CD14-positive monocyte (primary cell): Measurements from ENCODE around the gene CAMKV. TPM values are rescaled to one million over a fixed set of nuclear protein-coding genes. Genes with fewer than 3 reads are reported as not detected.

ENCODE experiments used
- DNase-seq, 3 donors: peaks; one replicate each; pipeline ENCODE4 v3.0.0-alpha.2; 2011 to 2022
- H2AFZ ChIP-seq: 2 replicates; pipeline ENCODE4 v1.6.0; 2012; ENCODE audit warnings: mild to moderate bottlenecking, low read depth, low read length, inconsistent platforms; ENCODE audit not compliant: insufficient read depth, poor library complexity, severe bottlenecking
- H3K27ac ChIP-seq, 2 donors: 1 replicate in 1 of 2; 2 replicates in 1 of 2; pipeline ENCODE4 v1.5.1; 2012 to 2013; ENCODE audit warnings: low read length in 2 of 2, control low read depth in 1 of 2, inconsistent platforms in 1 of 2, low read depth in 1 of 2, mild to moderate bottlenecking in 1 of 2
- H3K27me3 ChIP-seq, 2 donors: one replicate each; pipeline versions ENCODE4 v1.6.0 to v1.6.1; 2011 to 2013; ENCODE audit warnings: low read length in 2 of 2; ENCODE audit not compliant: control insufficient read depth in 2 of 2, insufficient read depth in 2 of 2
- H3K36me3 ChIP-seq, 2 donors: replicated peaks in 1 of 2; 1 replicate in 1 of 2; 2 replicates in 1 of 2; pipeline versions ENCODE4 v1.5.1 to v1.6.1; 2012 to 2013; ENCODE audit warnings: low read length in 2 of 2, control low read depth in 1 of 2, inconsistent platforms in 1 of 2, mild to moderate bottlenecking in 1 of 2; ENCODE audit not compliant: insufficient read depth in 2 of 2, control insufficient read depth in 1 of 2
- H3K4me1 ChIP-seq, 2 donors: 1 replicate in 1 of 2; 2 replicates in 1 of 2; pipeline versions ENCODE4 v1.5.1 to v1.6.1; 2012 to 2013; ENCODE audit warnings: low read length in 2 of 2, control low read depth in 1 of 2, inconsistent platforms in 1 of 2, mild to moderate bottlenecking in 1 of 2, moderate library complexity in 1 of 2; ENCODE audit not compliant: insufficient read depth in 2 of 2, control insufficient read depth in 1 of 2
- H3K4me2 ChIP-seq: replicated peaks from 2 replicates; pipeline ENCODE3; 2012; ENCODE audit warnings: low read length, moderate library complexity, mild to moderate bottlenecking; ENCODE audit not compliant: poor library complexity, severe bottlenecking; ENCODE audit errors: extremely low read depth
- H3K4me3 ChIP-seq, 3 experiments: fragments of 200-600 bp in 1 of 3; sonication (generic) in 1 of 3; replicated peaks in 1 of 3; 1 replicate in 2 of 3; 2 replicates in 1 of 3; pipeline ENCODE4 v1.5.1; 2011 to 2013; ENCODE audit warnings: low read length in 3 of 3, mild to moderate bottlenecking in 3 of 3, control low read depth in 2 of 3, low read depth in 2 of 3, inconsistent platforms in 1 of 3, moderate library complexity in 1 of 3
- H3K79me2 ChIP-seq: 2 replicates; pipeline ENCODE4 v1.6.0; 2012; ENCODE audit warnings: mild to moderate bottlenecking, control low read depth, inconsistent platforms, low read length, moderate library complexity; ENCODE audit not compliant: insufficient read depth
- H3K9ac ChIP-seq: 2 replicates; pipeline ENCODE4 v1.6.0; 2017; ENCODE audit warnings: low read length, mild to moderate bottlenecking; ENCODE audit not compliant: insufficient read depth, poor library complexity, severe bottlenecking
- H3K9me3 ChIP-seq, 2 donors: replicated peaks in 1 of 2; 1 replicate in 1 of 2; 2 replicates in 1 of 2; pipeline versions ENCODE4 v1.5.1 to v1.6.1; 2012 to 2013; ENCODE audit warnings: low read length in 2 of 2, control low read depth in 1 of 2; ENCODE audit not compliant: control insufficient read depth in 1 of 2, insufficient read depth in 1 of 2
- H4K20me1 ChIP-seq: 2 replicates; pipeline ENCODE4 v1.6.0; 2012; ENCODE audit warnings: mild to moderate bottlenecking, low read length, control low read depth, moderate library complexity; ENCODE audit not compliant: insufficient read depth
- H3K27ac Mint-ChIP-seq, 7 donors: one replicate each; pipeline ENCODE4 v1.8.0; 2020; ENCODE audit warnings: mild to moderate bottlenecking in 7 of 7, mixed read lengths in 7 of 7, moderate library complexity in 6 of 7, inconsistent platforms in 2 of 7
- H3K27me3 Mint-ChIP-seq, 3 donors: one replicate each; pipeline ENCODE4 v1.8.0; 2021 to 2022; ENCODE audit warnings: low read depth in 3 of 3, mild to moderate bottlenecking in 3 of 3, mixed read lengths in 3 of 3, moderate library complexity in 3 of 3, inconsistent platforms in 1 of 3
- H3K36me3 Mint-ChIP-seq, 2 donors: one replicate each; pipeline ENCODE4 v1.8.0; 2020; ENCODE audit warnings: mixed read lengths in 2 of 2, inconsistent platforms in 1 of 2, mild to moderate bottlenecking in 1 of 2
- H3K4me1 Mint-ChIP-seq: one replicate; pipeline ENCODE4 v1.8.0; 2020; ENCODE audit warnings: mild to moderate bottlenecking, mixed read lengths
- H3K4me3 Mint-ChIP-seq, 2 donors: one replicate each; pipeline ENCODE4 v1.8.0; 2020; ENCODE audit warnings: mild to moderate bottlenecking in 2 of 2, mixed read lengths in 2 of 2, moderate library complexity in 1 of 2
- H3K9me3 Mint-ChIP-seq, 7 donors: one replicate each; pipeline ENCODE4 v1.8.0; 2020 to 2022; ENCODE audit warnings: mixed read lengths in 7 of 7, mild to moderate bottlenecking in 6 of 7, moderate library complexity in 6 of 7, inconsistent platforms in 2 of 7
- CTCF ChIP-seq: fragments of 200-600 bp; IDR thresholded peaks from one replicate; pipeline ENCODE4 v1.8.0; 2022; ENCODE audit warnings: antibody characterized with exemption, mild to moderate bottlenecking
- WGBS: methylation state at CpG from one replicate; pipeline ENCODE4 v1.1.5; 2013; ENCODE audit warnings: missing lambda C conversion rate; ENCODE audit not compliant: insufficient coverage; 5-methylcytosine and 5-hydroxymethylcytosine counted together
- intact Hi-C, 2 donors: fragments of 100-400 bp; cut with micrococcal nuclease; formaldehyde crosslinking; loops; one replicate each; pipeline versions ENCODE4 v1.15.0 to v1.15.1; 2023
- polyA plus RNA-seq, 3 donors: library from polyadenylated mRNA; depleted of rRNA in 1 of 3; unstranded in 2 of 3; stranded (reverse) in 1 of 3; fragments of 300-500 nt in 2 of 3; fragments of >200 nt in 1 of 3; fragmentation: Illumina TruSeq in 2 of 3; gene quantifications; 1 replicate in 2 of 3; 2 replicates in 1 of 3; pipeline ENCODE4 v1.2.3, GENCODE V29; 2012 to 2021

The CAMKV gene
- polyA plus RNA-seq, 3 donors = 0.03 to 0.10 TPM; not detected in 1

GRCh38 chr3:49868862-49869466 is 742 bp downstream of the CAMKV start:
- TF ChIP-seq CTCF = no peak
- no peaks in the 10 kb centered on the region for H3K36me3 Mint-ChIP-seq
- peaks cover 0 to 10% (median 3%) of the 10 kb centered on the region in 7 donors for H3K9me3 Mint-ChIP-seq
- Histone ChIP-seq H3K4me1 (peaks cover 3 to 12% of the 10 kb centered on the region in 2 donors), H3K27ac (no peak overlapping the region), H3K9ac (no peak overlapping the region), H3K36me3 (no peaks in the 10 kb centered on the region), H4K20me1 (no peaks in the 10 kb centered on the region), H3K4me3 (peak overlapping the region in 1 of 3 experiments; percentile 62), H3K4me2 (peak overlapping the region; percentile 72), H2AFZ (peak overlapping the region; percentile 63), H3K79me2 (no peaks in the 10 kb centered on the region), H3K27me3 (peaks cover 14 to 56% of the 10 kb centered on the region in 2 donors), H3K9me3 (no peaks in the 10 kb centered on the region)
- peaks cover 7% of the 10 kb centered on the region for H3K4me1 Mint-ChIP-seq
- H3K27ac Mint-ChIP-seq = no peak overlapping the region
- intact Hi-C loops = no loop called here
- no peak for DNase-seq
- H3K27me3 Mint-ChIP-seq = peaks cover 31 to 69% (median 55%) of the 10 kb centered on the region in 3 donors
- peak overlapping the region; percentile 53 to 78 for H3K4me3 Mint-ChIP-seq
- 11% methylated on average over 11 of the region's 23 CpGs for WGBS

- 60% methylated on average over 1 of the region's 7 CpGs for WGBS
- no peak overlapping the region for H3K27ac ChIP-seq
- TF ChIP-seq CTCF = no peak
- H3K36me3 Mint-ChIP-seq = no peaks in the 10 kb centered on the region
- no peaks in the 10 kb centered on the region for H3K36me3 ChIP-seq
- H3K27me3 Mint-ChIP-seq = peaks cover 34 to 78% (median 57%) of the 10 kb centered on the region in 3 donors
- H3K9me3 ChIP-seq = no peaks in the 10 kb centered on the region
- no peak for DNase-seq
- H3K4me3 ChIP-seq = no peak overlapping the region
- H4K20me1 ChIP-seq = no peaks in the 10 kb centered on the region
- H3K9ac ChIP-seq = no peak overlapping the region
- H3K27ac Mint-ChIP-seq = no peak overlapping the region
- peaks cover 14 to 57% of the 10 kb centered on the region in 2 donors for H3K27me3 ChIP-seq
- intact Hi-C loops = no loop called here
- H3K4me1 Mint-ChIP-seq = peaks cover 6% of the 10 kb centered on the region
- H3K4me1 ChIP-seq = peaks cover 3 to 12% of the 10 kb centered on the region in 2 donors
- H3K4me3 Mint-ChIP-seq = peak overlapping the region in 1 of 2 donors; percentile 62
- H3K79me2 ChIP-seq = no peaks in the 10 kb centered on the region
- H3K9me3 Mint-ChIP-seq = peaks cover 0 to 10% (median 3%) of the 10 kb centered on the region in 7 donors
- H3K4me2 ChIP-seq = no peak overlapping the region
- H2AFZ ChIP-seq = no peak overlapping the region
Observed at GRCh38 chr3:49867871-49868321, 1.8 kb downstream of the CAMKV start.
